HS-27A (cell line): ENCODE data around the gene TAS1R3.
A peak's percentile ranks its signal among the peaks of the same experiment; 100 is the strongest.
"Not testable (repeated sequence)": the region's sequence is repeated elsewhere in the genome, so short reads cannot be mapped to it uniquely, and the experiment has no call there.

Experiments
- DNase-seq: peaks from one replicate; pipeline ENCODE4 v3.0.0-alpha.2; 2012; ENCODE audit warnings: low read depth, missing footprints

Gene TAS1R3

DNA sequence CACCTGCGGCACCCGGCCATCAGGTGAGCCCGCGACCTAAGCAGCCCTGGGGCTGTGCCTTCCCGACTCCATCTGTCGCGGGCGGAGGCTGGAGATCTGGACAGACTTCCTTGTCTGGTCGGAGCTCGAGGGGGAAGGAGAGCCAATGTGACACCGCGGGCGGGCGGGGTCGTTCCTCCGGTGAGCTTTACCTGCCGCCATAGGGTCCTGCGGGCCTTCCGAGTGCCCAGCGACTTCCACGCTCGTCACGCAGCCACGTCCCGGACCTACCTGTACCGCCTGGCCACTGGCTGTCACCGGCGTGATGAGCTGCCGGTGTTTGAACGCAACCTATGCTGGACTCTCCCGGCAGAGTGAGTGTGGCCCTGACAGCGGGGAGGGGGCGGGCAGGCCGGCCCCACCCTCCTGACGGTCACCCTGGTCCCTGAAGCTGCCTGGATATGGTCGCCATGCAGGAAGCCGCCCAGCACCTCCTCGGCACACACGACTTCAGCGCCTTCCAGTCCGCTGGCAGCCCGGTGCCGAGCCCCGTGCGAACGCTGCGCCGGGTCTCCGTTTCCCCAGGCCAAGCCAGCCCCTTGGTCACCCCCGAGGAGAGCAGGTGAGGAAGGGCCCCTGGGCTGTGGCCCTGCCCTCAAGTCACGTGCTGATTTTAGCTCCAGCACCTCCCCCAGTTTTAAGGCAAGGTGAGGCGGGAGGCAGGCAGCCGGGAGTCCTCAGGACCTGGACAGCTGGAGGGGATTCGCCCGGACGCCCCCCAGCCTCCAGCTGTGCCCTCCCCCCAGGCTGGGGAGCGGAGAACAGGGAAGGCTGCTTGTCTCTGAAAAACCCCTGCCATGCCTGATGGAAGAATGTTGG, 21.6 kb upstream of the TAS1R3 start:
- DNase-seq, result no peak

DNA sequence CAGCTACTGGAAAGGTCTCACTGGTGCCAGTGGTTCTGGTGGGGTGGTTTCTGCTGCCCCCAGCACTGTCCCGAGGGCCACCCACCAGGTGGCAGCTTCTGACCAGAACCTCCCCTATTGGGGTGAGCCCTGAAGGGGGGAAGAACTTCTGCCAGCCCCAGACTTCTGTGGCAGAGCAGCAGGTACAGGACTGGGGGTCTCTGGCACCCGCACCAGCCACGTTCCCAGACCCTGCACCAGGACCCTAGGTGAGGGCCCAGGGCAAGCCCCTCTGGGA, 21.0 kb upstream of the TAS1R3 start:
- DNase-seq, result no peak

DNA sequence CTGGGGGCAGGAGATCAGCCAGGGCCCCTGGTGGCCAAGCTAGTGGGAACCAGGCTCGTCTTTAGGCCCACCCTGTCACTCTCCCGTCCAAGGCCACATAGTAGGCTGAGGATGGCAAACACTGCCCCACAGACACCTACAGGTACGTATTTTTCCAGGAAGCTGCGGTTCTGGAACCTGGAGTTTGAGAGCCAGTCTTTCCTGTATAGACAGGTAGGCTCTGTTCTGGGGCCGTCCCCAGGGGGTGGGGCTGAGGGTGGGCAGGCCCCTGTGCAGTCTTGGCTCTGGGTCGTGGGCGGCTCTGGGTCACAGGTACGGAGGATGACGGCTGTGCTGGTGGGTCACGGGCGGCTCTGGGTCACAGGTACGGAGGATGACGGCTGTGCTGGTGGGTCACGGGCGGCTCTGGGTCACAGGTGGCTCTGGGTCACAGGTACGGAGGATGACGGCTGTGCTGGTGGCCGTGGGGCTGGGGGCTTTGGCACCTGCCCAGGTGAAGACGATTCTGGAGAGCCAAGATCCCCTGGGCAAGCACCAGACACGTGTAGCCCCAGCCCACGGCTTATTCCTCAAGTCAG, 20.5 kb upstream of the TAS1R3 start:
- DNase-seq, result no peak

DNA sequence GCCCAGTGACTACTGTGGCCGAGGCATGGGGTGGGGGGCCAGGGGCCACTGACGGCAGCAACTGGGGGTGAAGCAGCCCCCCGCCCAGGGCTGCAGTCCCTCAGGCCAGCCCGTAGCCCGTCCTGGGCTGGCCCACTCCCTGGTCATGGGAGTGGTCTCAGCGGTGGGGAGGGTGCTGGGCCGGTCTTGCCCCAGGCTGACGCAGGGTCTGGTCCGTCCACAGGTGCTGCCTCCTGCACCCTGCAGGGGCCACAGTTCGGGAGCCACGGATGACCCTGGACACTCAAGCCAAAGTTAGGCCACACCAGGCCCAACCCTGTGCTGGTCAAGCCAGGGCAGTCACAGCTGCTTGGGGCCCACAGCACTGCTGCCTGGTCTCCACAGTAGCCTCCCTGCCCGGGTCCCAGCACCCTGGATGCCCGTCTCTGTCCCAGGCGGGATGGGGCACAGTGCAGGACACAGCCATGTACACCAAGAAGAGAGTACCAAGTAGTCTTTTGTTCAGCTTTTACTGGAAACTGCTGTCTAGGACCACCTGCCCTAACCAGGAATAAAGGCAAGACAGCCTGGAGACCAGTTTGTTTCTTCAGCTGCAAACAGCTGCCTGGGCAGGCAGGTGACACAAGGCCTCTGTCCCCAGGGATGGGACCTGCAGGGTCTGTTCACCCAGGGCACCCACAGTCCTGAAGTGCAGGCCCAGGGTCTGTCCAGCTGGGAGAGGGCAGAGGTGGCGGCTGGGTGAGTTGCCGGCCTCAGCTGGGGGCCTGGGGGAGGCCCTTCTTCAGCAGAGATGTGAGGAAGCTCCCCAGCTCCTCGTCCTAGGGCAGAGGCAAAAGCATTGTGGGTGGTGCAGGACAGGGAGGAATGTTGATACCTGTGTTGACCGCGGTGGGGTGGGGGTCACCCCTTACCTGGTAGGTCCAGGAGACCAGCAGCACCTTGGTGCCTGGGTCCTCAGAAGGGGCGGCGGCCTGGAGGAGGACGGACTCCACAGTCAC, 19.7 kb upstream of the TAS1R3 start:
- no peak for DNase-seq

DNA sequence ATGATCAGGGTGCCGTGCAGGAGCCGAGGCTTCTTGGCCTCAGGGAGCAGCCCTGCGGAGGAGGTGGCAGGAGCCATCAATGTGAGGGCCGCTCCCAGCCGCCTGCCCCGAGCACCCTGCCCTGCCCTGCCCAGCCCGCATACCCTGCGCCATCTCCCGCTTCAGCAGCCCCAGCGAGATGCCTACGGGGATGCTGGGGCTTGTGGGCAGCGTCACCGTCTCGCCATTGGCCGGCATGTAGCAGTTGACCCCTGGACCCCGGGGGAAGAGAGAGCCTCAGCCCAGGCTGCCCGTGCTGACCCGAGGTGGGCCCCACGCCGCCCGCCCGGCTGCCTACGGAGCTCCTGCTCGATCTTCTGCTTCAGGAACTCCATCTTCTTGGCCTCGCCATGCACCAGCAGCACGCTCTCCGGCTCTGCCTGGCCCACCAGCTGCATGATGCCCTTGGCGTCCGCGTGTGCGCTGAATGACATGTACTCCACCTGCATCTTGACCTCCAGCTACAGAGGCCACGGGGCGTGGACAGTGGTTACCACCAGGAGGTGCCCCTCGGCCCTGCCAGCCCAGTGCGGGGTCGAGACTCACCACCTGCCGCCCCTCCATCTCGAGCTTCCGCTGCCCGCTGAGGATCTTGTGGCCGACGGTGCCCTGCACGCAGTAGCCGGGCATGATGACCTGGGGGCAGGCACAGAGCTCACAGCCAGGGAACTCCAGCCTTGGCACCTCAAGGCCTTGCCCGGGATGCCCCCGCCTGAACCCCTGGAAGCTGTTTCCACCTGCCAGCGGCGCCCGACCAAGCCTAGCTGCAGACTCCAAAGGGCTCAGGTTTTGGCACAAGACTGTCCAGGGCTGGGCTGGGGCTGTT, 18.4 kb upstream of the TAS1R3 start:
- DNase-seq, result no peak

DNA sequence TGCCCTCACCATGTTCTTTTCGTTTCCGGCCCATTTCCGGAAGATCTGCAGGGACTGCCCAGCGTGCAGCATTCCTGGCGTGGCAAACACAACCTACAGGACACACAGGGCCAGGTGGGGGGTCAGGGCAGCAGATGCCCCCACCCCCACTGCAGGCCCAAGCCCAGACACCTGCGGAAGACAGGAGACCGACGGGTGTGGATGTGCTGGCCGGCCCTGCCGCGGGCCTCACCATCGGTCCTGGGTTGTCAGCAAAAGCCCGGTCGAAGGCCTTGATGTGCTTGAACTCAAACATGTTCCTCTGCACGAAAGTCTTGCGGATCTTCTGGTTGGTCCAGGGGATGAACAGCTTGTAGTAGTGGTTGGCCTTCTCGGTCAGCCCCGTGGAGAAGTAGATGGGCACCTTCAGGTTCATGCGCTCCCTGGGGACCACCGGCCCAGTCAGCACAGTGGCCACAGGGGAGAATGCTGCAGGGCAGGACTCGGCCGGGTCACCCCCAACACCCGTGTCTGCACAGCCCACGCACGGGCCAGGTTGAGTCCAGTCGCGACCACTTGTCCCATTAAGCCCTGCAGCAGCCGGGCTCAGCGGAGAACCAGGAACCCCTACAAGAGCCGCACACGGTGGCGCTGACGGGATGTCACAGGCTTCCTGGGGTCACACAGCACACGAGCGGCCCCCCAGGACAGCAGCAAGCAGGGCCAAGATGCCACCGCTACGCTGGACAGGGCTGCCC, 17.4 kb upstream of the TAS1R3 start:
- DNase-seq, result no peak

DNA sequence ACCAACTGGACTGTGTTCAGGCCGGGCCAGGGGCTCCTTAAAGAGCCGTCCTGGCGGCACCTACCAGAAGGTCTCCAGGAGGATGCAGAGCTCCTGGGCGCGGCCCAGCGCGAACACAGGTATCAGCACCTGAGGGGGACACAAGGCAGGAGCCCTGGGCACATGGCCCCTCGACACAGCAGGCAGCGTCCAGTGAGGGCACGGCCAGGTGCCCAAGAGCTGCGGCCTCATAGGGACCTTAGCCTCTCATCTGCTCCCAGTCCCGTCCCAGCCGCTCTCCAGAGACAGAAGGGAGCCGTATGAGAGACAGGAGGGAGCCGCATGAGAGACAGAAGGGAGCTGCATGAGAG, 16.9 kb upstream of the TAS1R3 start:
- DNase-seq, result no peak

DNA sequence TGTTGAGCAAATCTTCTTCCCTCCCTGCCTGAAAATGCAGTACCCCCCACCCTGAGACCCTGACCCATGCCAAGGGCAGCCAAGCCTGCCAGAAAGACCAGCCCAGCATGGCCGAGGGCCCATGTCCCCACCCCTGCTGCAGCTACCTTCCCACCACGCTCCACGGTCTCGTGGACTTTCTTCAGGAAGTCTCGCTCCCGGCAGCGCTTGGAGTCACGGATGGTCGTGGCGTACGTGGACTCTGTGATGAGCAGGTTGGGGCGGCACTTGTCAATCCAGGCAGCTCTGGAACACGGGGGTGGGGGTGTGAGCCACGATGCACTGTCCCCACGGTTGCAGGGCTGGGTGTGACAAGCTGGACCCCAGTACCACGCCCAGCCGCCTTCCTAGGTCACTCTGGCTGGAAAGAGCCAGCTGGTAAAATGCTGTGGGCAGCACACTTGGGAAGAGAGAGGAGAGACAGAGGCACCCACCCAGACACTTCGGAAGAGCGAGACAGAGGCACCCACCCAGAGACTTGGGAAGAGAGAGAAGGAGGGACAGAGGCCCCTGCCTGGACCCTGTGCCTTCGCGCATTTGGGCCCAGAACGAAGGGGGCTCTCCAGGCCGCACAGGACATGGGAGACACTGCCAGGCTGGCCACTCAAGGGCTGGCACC, 16.3 kb upstream of the TAS1R3 start:
- no peak for DNase-seq

DNA sequence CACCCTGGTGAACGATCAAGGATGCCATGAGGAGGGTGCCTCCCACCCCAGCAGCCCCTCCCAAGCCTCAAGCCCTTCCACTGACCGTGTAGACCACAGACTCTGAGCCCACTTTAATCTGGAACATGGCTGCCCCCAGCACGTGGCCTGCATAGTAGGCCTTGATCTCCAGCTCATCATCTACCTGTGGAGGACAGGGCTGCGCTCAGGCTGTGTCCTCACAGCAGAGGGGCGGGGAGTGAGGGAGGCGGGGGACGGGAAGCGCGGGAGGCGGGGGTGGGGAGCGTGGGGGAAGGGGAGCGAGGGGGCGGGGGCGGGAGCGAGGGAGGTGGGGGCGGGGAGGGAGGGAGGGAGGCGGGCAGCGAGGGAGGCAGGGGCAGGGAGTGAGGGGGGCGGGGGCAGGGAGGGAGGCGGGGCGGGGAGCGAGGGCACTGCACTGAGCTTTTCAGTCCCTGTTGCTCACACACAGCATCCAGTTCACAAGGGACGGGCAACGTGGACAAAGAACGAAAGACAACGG, 15.6 kb upstream of the TAS1R3 start:
- no peak for DNase-seq

DNA sequence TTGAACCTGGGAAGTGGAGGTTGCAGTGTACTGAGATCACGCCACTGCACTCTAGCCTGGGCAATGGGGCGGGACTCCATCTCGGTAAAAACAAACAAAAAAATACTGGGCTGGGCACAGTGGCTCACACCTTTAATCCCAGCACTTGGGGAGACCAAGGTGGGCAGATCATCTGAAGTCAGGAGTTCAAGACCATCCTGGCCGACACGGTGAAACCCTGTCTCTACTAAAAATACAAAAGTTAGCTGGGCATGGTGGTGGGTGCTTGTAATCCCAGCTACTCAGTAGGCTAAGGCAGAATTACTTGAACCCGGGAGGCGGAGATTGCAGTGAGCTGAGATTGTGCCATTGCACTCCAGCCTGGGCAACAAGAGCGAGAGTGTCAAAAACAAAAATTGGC, 14.9 kb upstream of the TAS1R3 start:
- DNase-seq, result not testable (repeated sequence)

DNA sequence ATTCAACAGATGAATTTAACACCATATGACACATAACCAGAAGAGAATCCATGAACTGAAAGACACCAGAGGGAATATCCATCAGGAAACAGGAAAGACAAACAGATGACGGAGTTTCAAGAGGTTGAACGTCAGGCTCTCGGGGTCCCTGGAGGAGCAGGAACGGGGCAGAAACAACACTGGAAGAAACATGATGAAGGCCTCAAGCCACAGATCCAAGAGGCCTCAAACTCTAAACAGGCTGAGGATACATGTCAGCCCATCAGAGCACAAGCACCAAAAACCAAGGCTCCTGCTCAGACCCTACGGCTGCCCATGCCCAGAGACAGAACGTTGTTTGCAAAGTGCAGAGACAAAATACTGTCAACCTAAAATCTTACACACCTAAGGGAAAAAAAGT, 13.7 kb upstream of the TAS1R3 start:
- DNase-seq, result no peak

DNA sequence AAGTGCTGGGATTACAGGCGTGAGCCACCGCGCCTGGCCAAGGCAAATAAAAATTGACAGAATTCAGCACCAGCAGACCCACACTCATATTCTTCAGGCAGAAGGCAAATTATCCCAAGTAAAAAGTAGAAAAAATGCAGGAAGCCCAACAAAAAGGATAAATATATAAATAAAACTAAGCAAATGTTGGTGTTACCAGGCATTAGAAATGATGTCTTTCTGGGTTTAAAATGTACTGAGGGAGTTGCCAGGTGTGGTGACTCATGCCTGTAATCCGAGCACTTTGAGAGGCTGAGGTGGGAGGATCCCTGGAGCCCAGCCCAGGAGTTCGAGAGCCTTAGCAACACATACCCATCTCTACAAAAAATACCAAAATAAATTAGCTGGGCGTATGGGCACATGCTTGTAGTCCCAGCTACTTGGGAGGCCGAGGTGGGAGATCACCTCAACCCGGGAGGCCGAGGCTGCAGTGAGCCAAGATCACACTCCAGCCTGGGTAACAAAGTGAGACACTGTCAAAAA, 12.9 kb upstream of the TAS1R3 start:
- DNase-seq, result peak; percentile 67

DNA sequence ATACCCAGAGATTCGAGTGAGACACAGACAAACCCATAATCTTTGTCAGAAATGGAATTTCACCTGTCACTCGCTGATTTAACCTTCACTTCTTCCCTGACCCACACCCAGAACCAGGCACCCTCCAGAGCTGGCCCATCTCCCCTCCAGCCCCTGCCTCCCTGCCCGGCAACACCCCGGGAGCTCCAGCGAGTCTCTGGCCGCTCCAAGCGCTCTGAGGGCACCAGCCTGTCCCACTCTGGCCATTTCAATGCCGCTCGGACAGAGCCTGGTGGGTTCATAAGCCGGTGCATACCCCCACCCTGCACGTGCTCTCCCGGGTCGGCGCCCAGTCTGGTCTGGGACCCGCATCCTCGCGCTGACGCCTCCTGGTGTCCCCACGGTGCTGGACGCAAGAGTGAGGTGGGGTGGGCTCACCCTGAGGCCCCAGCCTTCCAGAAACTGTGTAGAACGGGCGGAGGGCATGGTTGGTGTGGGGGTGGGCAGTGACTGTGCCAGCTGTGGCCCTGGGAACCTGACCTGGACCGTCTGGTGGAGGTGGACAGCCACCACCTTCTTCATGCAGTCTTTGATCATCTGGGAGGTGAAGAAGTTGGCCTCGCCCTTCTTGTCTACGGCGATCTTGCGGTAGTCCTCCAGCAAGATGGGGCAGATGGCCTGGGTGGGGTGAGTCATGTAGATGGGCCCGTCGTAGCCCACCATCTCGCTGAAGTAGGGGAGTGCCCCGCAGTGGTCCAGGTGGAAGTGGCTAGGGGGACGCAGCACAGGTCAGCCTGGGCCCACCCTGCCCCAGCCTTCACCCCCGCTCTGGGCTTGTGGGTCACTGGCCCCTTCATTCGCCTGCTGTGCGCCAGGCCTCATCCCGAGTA, 12.1 kb upstream of the TAS1R3 start:
- DNase-seq, result no peak

DNA sequence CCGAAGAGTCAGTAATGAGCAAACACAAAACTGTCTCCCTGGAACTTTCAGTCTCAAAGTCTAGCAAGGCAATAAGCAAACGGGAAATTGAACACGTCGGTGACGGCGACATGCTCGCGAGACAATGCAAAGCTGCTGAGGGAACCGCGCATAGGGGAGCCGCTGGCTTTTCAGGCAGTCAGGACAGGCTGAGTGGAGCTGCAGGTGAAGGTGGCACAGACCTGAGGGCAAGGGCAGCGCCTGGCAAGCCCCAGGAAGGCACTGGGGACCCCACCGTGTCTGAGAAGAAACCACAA, 11.5 kb upstream of the TAS1R3 start:
- no peak for DNase-seq

DNA sequence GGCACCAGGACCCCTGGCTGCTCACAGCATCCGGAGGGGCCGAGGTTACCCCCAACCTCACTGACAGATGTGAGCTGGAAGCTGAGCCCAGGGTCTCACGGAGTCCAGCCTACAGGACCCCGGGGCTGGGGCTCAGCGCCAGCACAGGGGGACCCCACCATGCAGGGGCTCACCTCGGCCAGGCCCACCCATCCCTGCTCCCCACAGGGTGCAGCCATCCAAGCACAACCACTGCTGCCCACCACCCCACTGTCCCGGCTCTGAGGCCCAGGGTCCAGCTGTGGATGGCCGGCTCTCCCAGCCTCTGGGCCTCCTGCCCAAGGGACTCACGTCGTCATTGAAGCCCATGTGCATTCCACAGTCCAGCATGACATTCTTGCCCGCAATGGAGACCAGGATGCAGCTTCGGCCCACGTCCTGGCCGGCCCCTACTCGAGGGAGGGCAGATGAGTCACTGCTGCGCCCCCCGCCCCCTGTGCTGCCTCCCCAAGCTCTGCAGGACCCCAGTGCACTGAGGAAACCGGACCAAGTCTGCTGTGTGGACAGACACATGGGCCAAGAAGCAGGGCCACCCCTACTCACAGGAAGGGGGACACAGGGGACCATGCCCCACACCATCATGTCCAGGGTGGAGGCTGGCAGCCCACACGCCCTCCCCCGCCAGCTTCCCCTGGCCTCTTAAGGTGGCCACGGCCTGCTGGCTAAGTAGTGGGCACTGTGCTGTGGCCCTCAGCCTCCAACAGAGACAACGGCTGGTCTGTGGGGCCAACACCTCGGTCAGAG, 10.2 kb upstream of the TAS1R3 start:
- DNase-seq, result no peak

DNA sequence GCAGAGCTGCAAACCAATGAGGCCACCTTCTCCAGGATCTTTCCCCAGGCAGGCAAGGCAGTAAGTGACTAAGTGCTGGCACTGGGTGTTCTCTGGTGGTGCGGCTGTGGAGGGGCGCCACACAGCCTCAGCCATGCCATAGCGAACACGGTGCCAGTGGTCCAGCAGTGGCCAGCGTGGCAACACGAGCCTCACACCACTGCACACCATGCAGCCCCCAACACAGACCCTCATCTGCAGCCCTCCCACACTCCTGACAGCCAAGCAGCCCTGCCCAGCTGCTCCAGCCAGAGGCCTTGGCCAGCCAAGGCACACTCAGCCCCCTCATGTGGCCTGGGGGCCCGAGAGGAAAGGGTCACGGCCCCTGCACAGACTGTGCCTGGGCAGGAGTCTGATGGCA, 9.6 kb upstream of the TAS1R3 start:
- DNase-seq, result no peak

DNA sequence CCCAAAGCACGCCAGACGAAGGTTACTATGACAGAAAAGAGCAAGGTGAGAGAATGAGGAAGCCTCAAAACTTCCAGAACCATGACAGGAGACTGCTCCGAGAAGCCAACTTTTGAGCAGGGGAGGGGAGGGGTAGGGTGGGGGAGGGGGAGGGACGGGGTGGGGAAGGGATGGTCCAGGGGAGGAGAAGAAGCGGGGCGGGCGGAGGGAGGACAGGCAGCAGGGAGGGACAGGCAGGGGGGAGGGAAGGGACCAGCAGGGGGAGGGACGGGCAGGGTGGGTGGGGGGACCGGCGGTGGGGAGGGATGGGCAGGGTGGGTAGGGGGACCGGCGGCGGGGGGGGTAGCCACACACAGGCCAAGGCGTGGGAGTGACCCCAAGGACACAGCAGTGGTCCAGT, 8.7 kb upstream of the TAS1R3 start:
- DNase-seq, result no peak

DNA sequence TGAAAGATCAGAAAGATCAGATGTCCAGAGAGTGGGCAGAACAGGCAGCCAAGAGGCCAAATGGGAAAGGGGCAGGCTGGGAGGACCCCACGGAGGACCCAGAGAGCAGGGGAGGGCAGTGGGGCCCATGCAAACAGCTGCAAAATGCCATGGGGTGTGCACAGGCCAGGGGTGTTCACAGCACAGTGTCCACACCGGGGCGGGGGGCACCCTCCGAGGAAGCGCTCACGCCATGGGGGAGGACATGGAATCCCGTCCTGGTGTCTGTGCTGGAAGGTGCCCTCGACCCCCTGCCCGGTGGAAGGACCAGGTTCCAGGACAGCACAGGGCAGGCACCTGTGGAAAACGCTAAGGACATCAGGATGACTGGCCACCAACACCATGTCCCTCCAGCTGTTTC, 8.1 kb upstream of the TAS1R3 start:
- DNase-seq, result no peak

DNA sequence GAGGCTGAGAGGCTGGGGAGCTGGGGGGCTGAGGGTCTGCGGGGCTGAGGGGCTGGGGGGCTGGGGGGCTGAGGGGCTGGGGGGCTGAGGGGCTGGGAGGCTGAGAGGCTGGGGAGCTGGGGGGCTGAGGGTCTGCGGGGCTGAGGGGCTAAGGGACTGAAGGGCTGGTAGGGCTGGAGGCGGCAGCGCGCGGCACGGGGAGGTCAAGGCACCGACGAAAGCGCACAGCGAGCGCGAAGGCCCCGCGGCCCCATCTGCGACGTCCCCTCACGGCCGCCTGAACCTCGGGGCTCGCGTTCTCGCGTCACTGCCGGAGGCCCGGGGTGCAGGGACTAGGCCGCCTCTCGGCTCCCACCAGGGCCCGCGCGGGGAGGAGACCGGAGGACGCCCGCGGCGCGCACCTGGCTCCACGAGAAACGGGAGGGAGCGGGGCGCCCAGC, 7.0 kb upstream of the TAS1R3 start:
- DNase-seq, result no peak
